HG03095 (cell line): Measurements from ENCODE around the gene CCR7.

Experiments
- ATAC-seq: cut with Tn5 transposase; IDR thresholded peaks from one replicate; pipeline ENCODE4 v1.9.1; 2021; ENCODE audit warnings: moderate library complexity; ENCODE audit not compliant: unreplicated experiment

The CCR7 gene

DNA sequence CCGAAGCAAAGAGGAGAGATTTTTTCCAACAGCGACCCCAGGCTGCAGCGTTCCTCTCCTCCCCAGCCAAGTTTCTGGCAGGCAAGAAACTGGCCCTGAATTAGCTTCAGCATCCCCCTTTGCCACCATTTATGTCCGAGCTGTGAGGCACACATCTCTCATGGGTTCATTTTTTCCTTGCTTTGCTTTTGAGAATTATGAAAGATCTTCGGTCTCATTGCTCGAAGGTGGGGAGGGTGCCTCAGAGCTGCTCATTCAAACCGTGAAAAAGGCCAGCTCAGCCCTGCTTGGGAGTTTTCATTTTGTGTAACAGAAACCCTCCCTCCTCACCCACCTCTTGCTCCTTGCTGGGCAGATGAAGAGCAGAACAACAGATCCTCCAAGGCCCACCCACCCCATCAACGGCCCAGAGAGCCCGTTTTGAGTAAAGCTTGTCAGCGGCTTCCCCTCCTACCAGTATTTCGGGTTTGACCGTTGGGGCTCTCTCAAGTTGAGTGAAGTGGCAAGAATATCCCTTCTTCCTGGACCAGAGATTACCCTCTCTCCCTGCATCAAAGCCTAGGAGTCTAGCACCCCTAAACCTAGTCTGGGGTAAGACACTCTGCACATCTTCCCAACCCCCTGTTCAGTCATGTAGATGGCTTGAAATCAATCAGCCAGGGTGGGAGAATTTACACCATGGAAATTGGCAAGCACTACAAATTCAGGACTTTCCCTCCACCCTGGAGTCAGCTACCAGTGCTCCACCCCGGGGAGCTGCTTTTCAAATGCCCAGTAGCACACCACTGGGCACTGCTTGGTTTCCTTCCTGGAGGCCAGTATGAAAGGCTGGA lies 1.8 kb downstream of the CCR7 start:
- ATAC-seq = no peak

DNA sequence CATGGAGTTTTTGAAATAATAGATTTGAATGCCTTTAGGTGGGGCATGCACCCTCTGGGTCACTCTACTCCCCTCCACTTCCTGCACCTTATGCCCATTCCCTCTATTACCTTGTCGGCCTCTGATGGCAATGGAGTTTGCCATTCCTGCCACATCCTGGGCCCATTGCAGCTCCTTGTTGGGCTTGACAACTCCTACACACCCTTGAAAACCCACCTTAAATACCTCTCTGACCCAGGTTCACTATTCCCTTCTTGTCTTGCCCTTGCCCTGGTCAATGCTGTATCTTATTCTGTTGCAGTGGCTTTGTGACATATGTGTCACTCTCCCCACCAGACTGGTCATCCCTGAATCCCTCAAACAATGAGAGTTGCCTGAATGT lies 2.4 kb downstream of the CCR7 start:
- no peak for ATAC-seq

DNA sequence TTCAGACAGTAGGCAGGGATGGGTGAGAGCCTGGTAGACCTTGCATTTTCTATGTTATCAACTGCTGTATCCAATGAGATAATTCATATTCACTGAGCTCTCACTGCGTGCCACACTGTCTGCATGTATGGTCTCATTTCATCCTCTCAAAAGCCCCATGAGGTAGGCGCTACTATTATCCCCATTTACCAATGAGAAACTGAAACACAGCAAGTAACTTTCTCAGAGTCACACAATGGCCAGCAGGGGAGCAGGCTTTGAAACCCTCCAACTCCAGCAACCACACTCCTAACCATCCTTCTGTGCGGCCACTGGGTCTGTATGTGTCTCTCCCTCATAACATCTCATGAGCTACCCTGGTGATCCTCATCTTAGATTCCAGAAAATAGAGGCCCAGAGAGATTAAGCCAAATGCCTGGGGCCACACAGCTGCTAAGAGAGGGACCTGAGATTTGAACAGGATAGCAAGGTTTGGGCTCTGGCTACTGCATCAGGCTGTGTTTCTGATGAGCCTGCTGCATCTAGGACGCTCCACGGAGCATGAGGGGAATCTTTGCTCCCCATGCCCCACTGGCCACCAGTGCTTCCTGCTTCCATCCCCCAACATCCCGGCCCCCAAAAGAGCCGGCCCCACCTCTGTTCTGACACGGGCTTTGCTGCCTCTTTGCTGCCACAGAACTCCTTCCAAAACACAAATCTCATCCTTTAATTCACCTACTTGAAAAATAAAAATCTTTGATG lies 3.2 kb downstream of the CCR7 start:
- no peak for ATAC-seq

DNA sequence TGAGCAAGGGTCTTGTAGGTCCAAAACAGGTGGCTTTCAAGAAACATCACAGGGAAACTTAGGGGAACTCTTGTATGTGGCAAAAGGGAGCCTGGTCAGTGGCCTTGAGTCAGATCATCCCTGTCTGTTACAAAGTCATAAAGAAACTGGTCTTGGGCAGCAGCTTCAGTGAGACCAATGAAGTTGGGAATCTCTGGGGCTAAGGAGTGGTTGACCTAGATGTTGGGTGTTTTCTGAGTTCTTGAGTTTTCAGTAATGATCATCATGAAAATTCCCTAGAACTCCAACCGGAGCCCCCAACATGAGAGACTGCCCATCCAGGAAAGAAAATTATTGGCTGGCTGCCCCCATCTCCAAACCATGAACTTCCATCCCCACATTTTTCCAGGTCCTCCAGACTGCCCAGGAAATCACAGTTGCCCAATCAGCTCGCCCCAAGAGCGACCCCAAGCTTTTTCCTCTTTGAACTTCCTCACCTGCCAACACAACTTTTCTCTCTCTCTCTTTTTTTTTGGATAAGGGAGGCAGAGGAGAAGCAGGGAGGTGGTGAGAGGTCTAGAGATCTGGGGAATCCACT lies 3.9 kb downstream of the CCR7 start:
- peak; percentile 27 for ATAC-seq

DNA sequence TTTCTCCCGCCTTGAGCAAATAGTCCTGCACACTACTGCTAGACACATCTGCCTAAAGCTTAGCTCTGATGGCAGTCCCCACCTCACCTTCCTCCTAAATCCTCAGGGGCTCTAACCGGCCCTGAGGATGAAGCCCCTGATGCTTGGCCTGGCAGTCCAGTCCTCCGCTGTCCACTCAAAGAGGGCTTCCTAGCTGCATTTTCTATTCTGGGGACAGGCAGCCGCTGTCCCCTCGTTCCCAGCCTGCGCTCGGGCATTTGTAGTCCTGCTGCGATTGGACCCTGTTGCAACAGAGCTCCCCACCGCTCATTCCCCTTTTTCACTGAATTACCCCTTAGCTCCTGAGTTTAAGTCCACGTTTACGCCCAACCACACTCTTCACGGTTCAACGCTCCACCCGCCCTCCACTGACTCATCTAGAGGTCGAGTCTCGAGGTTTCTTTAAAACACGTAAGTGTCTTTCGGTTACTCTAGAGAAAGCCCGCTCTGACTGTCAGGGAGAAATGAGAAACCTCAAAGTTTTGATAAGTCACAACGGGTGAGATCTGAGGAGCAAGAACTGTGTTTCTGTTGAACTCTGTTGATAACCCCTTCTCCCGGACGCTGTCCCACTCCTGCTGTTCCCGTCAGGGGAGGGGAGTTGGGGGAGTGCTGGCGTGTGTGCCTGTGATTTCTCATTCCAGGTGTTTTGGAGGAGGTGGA lies 4.5 kb downstream of the CCR7 start:
- ATAC-seq = peak; percentile 43

DNA sequence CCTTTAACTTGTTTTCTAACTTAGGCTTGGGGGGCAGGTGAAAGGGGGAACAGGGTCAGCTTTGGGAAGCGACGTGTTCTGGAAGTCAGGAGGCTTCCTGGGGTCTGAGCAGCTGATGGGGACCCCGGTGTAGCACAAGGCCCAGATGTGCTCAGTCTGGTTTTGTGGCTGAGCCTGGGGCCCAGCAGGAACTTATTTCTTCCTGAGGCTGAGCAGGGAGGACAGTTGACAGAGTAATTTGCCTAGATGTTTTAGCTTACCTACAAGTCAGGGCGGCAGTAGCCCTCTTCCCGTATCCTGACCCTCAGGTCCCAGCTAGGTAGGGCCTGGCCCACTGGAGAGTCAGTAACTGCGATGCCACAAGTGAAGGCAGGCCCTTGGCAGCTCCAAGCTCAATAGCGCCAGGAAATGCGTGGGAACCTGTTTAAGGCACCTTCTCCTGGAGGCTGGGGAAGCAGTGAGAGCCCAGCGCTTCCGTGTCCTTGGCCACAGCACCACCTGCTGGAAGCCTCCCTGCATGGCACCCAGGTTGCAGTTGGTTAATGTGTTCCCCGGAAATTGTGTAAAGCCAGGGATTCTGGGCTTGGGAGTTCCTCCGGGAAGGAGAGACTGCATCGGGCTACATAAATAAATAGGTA lies 5.2 kb downstream of the CCR7 start:
- ATAC-seq = no peak

DNA sequence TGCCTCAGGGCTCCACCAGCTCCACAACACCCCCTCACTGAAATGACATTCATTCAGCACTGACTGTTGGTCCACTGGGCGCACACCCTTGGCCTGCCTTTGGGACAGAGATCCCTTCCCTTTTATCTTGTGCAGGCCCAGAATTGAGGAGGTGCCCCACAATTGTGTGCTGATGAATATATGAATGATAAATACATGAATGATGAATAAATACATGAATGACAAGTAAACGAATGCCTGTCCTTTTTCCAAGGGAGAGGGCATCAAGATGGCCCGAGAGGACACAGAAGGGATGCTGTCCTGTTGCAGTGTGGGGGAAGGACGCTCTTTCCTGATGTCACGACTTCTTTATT lies 5.7 kb downstream of the CCR7 start:
- no peak for ATAC-seq

DNA sequence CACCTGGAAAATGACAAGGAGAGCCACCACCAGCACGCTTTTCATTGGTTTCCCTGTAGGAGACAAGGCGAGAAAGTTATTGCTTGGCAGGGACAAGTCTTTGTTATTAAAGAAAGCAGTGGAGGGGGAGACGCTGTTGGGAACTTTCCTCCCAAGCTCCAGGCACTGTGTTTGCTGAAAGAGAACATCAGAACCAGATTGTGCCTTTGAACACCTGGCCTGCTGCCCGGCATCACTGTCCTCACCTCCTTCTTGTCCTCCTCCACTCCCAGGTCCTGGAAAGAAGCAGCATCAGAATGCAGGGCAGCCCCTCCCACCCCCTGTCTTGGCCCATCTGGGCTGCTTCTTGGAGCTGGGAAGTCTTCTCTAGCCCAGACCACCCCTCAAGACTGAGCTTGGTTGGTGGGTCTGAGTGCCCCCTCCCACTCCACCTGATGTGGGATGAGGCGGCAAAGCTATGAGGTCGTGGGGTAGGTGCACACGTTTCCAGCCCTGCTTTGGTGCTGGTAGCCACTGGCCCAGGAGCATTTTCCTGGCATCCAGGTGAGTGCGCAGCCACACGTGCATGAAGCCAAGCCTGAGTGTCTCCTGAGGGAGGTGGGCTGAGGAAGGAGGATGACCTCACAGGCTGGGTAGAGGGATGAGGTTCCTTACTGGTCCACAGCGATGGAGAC lies 6.2 kb downstream of the CCR7 start:
- ATAC-seq = no peak

DNA sequence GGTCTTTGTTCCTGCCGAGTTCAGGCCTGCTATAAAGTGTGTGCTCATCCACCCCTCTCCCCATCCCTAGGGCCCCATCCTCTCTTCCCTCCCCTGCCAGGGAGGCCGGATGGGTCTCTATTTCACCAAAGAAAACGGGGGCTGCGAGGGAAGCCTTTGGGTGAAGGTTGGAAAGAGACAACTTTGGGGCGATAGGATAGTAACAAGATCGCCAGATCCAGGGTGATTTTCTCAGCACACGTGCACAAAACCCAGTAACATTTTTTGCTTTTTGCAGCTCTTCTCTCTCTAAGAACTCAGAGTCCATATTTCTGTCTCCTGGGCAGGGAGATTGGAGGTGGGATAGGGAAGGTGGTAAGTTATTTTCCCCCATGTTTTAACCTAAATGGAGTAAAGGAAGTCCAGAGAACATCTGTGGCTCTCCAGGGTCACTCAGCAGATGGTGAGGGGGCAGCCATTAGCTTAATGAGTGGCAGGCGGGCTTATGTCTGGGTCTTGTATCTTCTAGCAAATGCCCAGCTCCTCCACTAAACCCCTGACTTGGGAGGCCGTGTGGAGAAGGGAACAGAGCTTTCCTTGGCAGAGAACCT lies 6.9 kb downstream of the CCR7 start:
- no peak for ATAC-seq

DNA sequence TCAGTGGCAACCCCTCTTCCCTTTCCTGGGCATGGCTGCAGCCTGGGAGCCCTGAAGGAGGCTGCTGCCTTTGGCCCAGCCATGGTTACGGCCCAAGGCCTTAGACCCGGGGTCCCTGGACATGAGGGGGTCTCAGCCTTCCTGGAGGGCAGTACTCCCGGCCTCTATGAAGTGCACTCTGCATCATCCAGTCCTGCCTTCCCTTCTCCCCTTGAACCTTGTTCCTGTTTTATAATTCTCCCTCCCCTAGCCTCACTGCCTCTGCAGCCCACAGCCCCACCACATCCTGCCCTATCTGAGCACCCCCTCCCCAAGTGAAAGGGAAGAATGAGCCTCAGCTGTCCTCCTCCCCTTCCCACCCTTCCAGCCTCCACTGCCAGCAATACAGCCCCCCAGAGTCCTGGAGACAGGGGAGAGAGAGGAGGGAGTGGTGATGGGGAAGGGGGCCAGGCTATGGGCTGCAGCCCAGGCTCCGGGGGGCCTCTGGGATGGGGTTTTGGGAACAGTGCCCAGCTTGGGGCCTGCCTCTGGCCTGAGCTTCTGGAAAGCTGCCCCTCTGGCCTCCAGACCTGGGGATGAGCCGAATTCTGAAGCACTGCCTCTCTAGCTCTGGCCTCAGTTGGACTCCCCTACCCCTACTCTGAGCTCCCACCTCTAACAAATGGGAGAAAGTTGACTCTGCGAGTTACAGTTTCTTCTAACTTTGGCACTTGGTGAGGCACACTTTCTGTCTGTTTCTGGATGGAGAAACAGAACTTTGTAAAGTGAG lies 7.6 kb downstream of the CCR7 start:
- ATAC-seq = no peak

DNA sequence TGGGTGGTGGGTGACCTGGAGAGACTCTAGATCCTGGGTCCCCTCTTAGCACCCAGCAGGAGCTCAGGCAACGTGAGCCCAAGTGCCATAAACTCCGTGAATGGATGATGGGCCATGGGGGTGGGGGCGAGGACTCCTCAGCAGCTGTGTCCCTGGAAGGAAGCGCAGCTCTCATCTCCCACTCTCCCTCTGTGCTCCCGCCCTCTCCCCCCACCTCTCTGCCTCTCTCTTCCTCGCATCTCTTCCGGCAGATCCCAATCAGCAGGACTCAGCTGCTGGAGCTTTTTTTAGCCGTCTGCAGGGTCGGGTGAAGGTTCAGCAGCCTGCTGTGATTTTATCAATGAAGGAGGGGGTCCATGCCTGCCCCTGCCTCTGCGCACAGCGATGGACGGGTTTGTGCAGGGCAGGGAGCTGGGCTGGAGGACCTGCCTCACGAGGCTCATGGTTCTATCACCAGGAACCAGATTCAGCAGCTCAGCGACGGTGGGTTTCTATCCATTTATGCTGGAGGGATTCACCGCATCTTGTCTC lies 8.3 kb downstream of the CCR7 start:
- no peak for ATAC-seq

DNA sequence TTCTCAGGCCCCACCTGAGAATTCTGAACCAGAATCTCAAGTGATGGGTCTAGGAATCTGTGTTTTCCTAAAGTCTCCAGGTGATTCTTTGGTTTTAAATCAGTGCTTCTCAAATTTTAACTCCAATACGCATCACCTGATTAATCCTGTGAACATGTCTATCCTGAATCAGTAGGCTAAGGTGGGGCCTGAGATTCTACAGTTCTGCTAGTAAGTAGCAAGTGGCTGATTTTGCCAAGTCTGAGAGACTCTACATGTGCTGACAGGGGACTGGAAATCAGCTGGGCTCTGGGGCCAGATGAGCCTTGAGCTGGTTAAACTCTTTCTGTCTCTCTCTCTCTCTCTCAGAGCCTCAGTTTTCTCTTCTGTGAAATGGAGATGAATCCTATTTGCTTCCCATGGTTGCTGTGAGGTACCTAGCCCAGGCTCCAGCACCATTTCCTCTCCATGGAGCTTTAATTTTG lies 9.0 kb downstream of the CCR7 start:
- ATAC-seq = no peak

DNA sequence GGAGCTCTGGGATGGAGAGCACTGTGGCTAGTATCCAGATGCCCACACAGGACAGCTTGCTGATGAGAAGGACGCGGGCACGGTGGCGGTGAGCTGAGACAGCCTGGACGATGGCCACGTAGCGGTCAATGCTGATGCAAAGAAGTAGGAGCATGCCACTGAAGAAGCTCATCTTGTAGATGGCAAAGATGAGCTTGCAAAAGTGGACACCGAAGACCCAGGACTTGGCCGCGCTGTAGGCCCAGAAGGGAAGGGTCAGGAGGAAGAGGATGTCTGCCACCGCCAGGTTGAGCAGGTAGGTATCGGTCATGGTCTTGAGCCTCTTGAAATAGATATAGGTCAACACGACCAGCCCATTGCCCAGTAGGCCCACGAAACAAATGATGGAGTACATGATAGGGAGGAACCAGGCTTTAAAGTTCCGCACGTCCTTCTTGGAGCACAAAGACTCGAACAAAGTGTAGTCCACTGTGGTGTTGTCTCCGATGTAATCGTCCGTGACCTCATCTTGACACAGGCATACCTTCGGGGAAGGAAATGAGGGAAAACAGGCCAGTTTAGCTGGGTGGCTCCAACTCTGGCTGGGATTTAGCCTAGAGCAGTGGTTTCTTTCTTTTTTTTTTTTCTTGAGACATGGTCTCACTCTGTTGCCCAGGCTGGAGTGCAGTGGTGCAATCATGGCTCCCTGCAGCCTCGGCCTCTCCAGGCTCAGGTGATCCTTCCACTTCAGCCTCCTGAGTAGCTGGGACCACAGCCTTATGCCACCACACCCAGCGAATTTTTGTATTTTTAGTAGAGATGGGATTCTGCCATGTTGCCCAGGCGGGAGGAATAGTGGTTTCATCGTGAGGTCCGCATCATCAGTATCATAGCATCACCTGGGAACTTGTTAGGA lies 9.7 kb downstream of the CCR7 start:
- no peak for ATAC-seq

DNA sequence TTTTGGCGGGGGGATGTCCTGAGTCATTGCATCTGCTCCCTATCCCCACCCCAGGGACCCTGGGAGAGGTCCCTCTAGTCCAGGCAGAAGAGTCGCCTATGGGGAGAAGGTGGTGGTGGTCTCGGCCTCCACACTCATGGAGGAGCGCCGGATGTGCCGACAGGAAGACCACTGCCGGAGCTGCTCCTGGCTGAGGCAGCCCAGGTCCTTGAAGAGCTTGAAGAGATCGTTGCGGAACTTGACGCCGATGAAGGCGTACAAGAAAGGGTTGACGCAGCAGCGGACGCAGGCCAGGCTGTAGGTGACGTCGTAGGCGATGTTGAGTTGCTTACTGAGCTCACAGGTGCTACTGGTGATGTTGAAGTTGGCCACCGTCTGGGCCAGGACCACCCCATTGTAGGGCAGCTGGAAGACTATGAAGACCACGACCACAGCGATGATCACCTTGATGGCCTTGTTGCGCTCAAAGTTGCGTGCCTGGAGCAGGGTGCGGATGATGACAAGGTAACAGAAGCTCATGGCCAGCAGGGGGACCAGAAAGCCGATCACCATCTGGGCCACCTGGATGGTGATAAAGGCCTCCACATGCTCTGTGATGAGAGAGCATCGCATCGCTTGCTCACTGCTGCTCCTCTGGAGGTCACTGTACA lies 10.5 kb downstream of the CCR7 start:
- ATAC-seq = no peak

DNA sequence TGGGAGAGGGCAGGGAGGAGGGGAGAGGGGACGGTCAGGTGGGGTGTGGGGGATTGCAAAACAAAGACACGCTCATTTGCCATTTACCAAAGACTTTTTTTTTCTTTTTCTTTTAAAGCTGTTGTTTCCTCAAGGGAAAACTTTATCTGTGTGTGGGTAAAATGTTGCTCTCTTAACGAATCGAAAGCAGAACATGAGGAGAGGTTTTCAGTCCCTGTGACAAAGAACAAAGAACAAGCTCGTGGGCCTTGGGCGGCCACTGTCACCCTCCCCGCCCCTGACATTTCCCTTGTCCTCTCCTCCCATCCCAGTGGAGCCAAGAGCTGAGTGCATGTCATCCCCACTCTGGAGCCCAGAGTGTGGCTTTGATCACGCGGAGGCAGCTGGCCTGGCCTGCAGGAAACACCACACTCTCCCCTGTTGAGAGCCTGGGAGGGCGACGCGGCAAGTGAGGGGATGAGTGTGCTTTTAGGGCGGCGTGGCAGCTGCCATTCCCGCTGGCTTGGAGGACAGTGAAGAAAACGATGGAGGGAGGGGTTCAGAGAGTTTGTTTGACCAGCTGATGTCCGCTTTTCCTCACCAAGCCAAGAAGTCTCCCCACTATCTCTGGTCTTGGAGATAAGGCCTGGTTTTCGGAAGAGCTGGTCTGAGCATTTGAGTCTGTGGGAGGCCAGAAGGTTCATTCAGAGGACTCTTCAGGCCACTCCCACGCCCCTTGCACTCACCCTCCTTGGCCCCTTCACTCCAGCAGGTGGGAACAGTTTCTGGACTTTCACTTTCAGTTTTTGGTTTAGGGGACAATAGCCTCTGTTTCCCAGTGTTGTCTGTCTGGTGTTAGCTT lies 11.4 kb downstream of the CCR7 start:
- ATAC-seq = no peak

DNA sequence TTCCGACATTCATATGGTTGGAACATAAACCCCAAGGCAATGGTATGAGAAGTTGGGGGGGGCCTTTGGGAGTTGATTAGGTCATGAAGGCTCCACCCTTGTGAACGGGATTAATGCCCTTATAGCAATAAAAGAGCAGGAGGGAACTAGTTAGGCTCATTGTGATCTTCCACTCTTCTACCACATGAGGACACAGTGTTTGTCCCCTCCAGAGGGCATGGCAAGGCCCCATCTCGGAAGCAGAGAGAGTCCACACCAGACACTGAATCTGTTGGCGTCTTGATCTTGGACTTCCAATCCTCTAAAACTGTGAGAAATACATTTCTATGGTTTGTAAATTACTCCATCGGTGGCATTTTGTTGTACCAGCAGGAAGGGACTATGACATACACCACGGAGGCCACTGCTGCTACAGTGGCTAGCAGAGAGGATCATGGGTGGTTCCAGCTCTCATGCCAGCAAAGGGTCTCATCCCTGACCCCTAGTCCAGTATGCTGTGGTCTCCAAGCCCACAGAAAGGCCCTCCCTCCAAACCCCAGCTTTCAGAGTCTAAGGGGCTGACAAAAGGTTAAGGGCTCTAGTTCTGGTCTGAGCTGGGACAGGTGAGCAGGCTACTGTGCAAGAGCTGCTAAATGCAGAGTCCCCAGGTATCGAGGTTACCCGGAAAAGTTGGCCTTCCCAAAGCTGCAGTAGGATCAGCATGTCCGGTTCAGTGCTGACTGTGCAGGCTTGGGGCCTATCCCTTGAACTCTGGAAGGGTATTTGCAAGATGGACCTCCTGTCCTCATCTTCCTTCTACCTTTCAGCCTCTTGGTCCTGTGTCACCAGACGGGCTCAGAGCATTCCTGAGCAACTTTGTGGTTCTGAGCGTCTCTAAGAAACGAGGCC lies 12.2 kb downstream of the CCR7 start:
- ATAC-seq = no peak
